HG03521 (cell line): Measurements from ENCODE around the gene STPG1.

Experiments
- ATAC-seq: cut with Tn5 transposase; IDR thresholded peaks from one replicate; pipeline ENCODE4 v1.9.1; 2021; ENCODE audit warnings: mild to moderate bottlenecking, moderate library complexity; ENCODE audit not compliant: unreplicated experiment

Gene STPG1

DNA sequence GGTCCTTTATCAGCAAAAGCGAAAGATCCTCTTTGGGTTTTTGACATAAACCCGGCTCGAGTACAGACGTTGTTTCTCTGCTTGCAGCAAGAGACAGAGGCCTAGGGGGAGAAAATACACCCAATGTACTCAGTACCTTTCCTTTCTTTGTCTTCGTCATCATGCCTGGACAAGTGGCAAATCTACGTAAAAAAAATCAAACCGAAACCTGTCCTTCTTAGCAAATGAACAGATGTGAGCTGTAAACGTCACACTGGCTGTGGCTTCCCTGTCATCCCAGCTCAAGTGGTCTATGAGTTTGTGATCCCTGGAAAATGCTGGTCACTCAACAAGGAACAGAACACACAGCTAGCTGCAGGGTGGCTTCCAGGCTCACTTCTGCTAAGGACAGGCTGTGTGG is 39.9 kb downstream of the STPG1 start:
- ATAC-seq, result no peak

DNA sequence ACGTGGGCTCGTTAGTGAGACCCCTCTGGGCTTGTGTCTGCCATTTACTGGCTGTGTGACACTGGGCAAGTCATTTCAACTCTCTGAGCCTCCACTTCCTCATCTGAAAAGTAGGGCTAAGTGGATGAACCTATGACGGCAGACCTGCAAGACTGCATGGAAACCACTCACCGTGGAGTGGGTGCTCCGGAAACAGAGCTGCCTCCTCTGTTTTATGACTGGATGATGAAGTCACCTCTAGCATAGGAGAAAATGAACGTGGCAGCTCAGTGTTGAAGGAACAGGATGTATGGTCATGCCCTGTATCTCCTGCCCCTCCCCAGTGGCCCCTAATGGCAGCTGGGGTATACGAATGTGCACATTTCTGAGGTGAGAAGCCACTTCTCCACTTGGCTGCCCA is 40.5 kb downstream of the STPG1 start:
- no peak for ATAC-seq

- ATAC-seq, result no peak
Observed at GRCh38 chr1:24369801-24370200, 43.8 kb downstream of the STPG1 start.

GRCh38 chr1:24369199-24369598 is 44.4 kb downstream of the STPG1 start:
- ATAC-seq, result no peak

DNA sequence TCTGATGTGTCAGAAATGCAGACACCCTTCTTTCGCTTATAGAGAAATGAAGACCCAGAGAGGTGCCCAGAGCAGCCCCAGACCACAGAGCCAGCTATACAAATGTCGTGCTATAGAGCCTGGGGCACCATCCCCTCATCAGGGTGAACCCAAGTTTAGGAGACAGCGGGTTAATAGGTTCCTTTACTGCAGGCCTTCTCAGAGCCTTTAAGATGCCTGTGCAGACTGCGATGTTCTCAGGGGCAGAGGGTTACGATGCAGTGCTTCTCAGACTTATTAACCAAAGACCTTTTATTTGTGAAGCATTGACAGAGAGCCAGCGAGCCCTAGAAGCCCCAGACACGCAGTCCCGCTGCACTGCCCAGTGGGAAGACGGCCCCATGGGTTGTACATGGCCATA is 46.9 kb downstream of the STPG1 start:
- ATAC-seq, result no peak

DNA sequence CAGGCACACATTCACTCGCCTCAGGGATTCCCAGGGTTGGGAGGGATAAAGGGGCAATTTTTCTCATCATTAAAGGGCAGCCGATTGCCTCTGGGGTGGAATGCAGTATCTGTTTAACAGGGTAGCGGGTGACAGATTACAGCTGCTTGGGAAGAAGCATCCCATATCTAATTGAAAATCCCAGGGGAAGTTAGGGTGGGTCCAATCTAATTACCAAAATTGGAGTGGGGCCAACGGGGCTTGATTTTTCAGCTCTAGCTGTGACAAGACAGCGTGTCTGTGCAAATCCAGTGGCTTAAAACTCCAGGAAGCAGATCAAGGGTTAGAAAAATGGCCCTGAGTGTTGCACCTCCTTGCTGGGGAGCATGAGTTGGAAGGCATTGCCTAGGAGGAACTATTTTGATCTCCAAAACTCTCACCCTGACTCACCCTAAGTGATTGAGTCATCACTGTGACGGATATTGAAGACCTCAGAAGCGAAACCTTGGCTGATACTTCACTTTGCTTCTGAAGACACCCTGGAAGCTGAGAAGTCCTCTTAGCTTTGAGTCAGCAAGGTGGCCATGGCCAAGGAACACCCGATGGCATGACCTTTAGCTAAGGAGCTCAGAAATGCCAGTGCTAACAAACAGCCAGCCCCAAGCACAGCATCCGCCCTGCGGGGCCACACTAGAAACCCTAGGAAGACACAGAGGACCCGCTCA is 48.5 kb downstream of the STPG1 start:
- no peak for ATAC-seq

DNA sequence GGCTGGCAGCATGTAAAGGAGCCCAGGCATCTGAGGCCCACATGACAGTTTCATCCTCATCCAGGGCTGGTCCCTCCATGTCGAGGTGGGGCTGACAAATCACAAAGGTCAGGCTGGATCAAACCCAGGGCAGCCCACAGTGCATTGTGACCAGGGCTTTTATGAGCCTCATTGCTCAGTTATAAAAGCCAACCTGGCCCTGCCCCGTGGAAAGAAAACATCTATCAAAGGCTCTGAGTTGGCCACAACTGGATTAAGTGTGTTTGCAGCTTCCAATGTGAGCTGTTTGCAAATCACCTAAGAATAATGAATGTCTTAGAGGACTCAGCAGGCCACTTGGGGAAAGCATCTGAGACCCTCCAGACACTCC is 49.0 kb downstream of the STPG1 start:
- no peak for ATAC-seq

GRCh38 chr1:24363994-24364393 is 49.6 kb downstream of the STPG1 start:
- ATAC-seq, result no peak

- ATAC-seq, result no peak
Observed at GRCh38 chr1:24362982-24363614, 50.5 kb downstream of the STPG1 start.

GRCh38 chr1:24362396-24362795 is 51.2 kb downstream of the STPG1 start:
- ATAC-seq, result no peak

DNA sequence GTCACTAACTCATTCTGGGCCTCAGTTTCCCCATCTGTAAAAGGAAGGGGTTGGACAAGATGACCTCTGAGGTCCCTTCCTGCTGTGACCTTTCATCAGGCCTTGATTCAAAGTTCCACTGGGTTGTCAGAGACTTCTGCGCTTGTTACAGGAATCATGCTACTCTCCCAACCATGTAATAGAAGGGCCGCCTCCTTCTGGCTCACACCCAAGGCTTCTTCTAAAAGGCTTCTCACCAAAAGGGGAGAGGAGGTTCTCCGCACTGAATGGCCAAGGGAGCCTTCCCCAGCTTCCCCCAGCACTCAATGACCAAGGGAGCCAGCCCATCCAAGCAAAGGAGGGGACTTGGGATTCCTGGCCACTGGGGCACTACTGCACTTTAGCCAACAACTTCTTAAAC is 51.8 kb downstream of the STPG1 start:
- ATAC-seq, result no peak

GRCh38 chr1:24360681-24361080 is 52.9 kb downstream of the STPG1 start:
- no peak for ATAC-seq

DNA sequence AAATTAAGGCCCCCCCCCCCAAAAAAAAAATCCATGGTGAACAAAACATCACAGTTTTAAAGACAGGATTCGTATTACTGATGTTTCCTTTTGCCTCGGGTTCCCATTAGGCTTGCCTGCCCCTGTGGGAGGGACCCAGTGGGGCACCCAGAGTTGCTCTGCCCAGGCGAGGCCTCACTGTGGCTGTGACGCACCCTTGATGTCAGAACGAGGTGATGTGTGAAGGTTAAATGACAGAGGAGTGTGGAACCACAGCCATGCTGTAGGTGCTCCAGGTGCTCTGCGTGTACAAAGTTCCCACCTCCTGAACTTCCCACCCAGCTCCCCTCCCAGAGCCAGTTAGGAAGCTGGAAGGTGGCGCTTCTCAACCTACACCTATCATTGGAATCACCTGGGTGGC is 56.5 kb downstream of the STPG1 start:
- no peak for ATAC-seq

GRCh38 chr1:24355466-24355865 is 58.1 kb downstream of the STPG1 start:
- no peak for ATAC-seq

GRCh38 chr1:24353292-24353891 is 60.2 kb downstream of the STPG1 start:
- no peak for ATAC-seq

GRCh38 chr1:24351918-24352627 is 61.5 kb downstream of the STPG1 start:
- no peak for ATAC-seq

DNA sequence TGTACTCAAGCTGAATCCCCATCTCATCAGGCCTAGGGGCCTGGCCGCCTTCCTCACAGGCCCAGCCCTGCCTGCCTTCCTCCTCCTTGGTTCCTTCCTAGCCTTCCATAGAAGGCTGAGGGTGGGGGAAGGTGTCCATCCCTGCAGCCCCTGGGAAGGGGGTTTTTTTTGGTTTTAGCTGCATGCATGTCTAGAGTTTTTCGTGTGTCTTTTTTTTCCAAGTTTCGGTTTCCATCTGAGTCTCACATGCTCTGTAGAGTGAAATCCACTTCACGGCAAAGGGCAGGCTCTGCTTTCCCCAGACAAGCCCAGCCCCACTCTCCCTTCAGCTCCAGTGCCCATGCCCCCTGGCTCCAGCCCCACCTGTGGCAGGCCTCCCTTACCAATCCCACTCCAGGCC is 62.3 kb downstream of the STPG1 start:
- ATAC-seq, result no peak

DNA sequence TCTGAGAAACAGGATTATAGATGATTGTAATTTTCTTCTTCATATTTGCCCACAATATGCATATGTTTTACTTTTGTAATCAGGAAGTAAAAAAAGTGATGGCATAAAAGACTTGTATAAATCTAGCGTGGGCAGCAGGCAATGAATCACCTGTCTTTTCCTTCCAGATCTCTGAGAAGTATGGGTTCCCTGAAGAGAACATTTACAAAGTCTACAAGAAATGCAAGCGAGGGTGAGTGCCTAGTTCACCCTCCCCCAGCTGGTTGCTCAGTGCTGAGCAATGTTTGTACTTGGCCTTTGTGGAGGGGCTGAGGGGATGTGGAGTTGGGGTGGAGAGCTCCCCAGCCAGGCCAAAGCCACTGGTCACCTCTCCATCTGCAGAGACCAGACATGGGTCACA is 63.7 kb downstream of the STPG1 start:
- ATAC-seq, result no peak

GRCh38 chr1:24348196-24348595 is 65.4 kb downstream of the STPG1 start:
- ATAC-seq, result no peak

DNA sequence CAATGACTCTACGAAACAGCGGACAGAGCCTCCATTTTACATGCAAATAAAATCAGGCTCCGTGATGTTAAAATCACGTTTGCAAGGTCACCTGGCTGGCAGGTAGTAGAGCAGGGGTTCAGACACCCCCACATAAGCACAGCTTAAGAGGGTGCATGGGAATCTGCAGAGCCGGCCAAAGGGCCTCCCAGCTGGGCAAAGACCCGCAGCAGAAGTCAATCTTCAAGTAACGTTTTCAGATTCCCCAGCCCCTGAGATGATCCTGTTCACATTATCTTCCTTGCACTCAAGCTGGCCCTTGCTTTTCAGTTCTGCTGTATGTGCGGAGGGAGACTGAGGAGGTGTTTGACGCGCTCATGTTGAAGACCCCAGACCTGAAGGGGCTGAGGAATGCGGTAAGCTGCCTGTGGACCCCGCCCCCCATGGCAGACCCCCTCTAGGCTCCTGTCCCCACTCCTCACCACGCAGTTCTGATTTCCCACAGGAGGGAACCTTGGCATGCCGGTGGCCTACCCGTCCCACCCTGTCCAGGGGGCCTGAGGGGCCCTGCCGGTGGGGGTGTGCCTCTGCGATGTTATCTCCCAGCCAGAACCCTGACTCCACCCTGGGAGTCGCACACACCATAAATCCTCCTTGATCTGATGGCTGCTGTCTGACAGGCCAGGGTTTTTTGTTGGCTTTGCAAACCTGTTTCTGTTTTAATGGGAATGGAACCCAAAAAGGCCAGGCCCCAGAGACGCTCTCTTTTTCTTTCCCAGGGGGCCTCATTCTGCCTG is 66.2 kb downstream of the STPG1 start:
- no peak for ATAC-seq

DNA sequence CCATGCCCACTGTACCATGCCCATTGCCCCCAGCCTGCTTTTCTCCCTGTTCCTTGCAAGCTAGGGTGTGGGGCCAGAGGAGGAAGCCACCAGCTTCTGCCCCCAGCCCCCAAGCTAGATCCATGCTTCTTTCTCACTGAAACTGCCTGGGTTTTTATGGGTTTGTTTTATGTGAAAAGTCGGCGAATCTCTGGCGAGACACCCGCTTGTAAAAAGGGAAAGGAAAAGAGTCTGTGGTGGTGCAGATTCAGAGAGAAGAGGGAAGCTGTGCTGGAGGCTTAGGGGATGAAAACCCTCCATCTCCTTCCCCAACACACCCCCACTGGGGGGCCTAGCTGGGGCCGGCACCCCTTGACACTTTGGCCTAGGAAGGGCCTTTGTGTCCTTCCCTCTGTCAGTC is 68.2 kb downstream of the STPG1 start:
- ATAC-seq, result no peak
